ENCODE measurements around the gene CNOT8.

The CNOT8 gene

GRCh38 chr5:154917757-154918156, 59.3 kb downstream of the CNOT8 start:
- DNase-seq (ENCODE audit: low read depth in 3 of 3): no peak

- no peak for DNase-seq (ENCODE audit: low read depth in 3 of 3)
These were observed 65.3 kb downstream of the CNOT8 start for GRCh38 chr5:154923441-154924430.
